Left forelimb (tissue), 1 donor: Measurements from ENCODE around the gene RUNX3.

Experiments used
- DNase-seq: peaks from one replicate; pipeline ENCODE4 v3.0.0-alpha.2; 2018; ENCODE audit warnings: low spot score

RUNX3 gene

GRCh38 chr1:24946861-24947658, 17.0 kb upstream of the RUNX3 start:
- DNase-seq: no peak

GRCh38 chr1:24945354-24946326, 15.6 kb upstream of the RUNX3 start:
- DNase-seq: no peak

- no peak for DNase-seq
Observed at GRCh38 chr1:24944318-24944717, 14.2 kb upstream of the RUNX3 start.

- DNase-seq: no peak
Observed at GRCh38 chr1:24942789-24943188, 12.7 kb upstream of the RUNX3 start.

GRCh38 chr1:24941564-24941963, 11.5 kb upstream of the RUNX3 start:
- no peak for DNase-seq

- no peak for DNase-seq
Observed at GRCh38 chr1:24940231-24940630, 10.2 kb upstream of the RUNX3 start.

GRCh38 chr1:24939675-24940193, 9.7 kb upstream of the RUNX3 start:
- DNase-seq: no peak

GRCh38 chr1:24939040-24939674, 9.1 kb upstream of the RUNX3 start:
- DNase-seq: no peak

GRCh38 chr1:24938276-24938675, 8.2 kb upstream of the RUNX3 start:
- DNase-seq: no peak

GRCh38 chr1:24936684-24937083, 6.6 kb upstream of the RUNX3 start:
- no peak for DNase-seq

GRCh38 chr1:24935615-24936484, 5.8 kb upstream of the RUNX3 start:
- no peak for DNase-seq

- no peak for DNase-seq
Observed at GRCh38 chr1:24935196-24935526, 5.1 kb upstream of the RUNX3 start.

GRCh38 chr1:24934310-24935195, 4.5 kb upstream of the RUNX3 start:
- DNase-seq: no peak

GRCh38 chr1:24933468-24933867, 3.4 kb upstream of the RUNX3 start:
- no peak for DNase-seq

GRCh38 chr1:24932725-24933294, 2.7 kb upstream of the RUNX3 start:
- DNase-seq: no peak

- no peak for DNase-seq
Observed at GRCh38 chr1:24932284-24932683, 2.2 kb upstream of the RUNX3 start.

- DNase-seq: no peak
Observed at GRCh38 chr1:24931468-24932231, 1.6 kb upstream of the RUNX3 start.

- DNase-seq: no peak
Observed at GRCh38 chr1:24931146-24931467, 1.0 kb upstream of the RUNX3 start.
